H1 (cell line): ENCODE measurements around the gene DND1. TPM values are rescaled to one million over a fixed set of nuclear protein-coding genes. Genes with fewer than 3 reads are reported as not detected.

Experiments used
- NANOG ChIP-seq: IDR thresholded peaks from 2 replicates; pipeline ENCODE4 v1.6.1; 2011; ENCODE audit warnings: low read length, low read depth, mild to moderate bottlenecking, inconsistent platforms; ENCODE audit not compliant: insufficient read depth, poor library complexity, severe bottlenecking
- polyA plus RNA-seq, 7 experiments: library from polyadenylated mRNA; depleted of rRNA in 3 of 7; stranded (reverse) in 5 of 7; unstranded in 2 of 7; fragments of >200 nt in 5 of 7; fragments of 200-250 nt in 2 of 7; gene quantifications; 1 replicate in 5 of 7; 2 replicates in 1 of 7; 4 replicates in 1 of 7; pipeline versions ENCODE4 v1.2.1 to v1.2.3, GENCODE V29; 2011 to 2013; ENCODE audit warnings: missing spikeins in 2 of 7, mixed read lengths in 2 of 7
- total RNA-seq: library from RNA; stranded (reverse); fragmentation: NEBNext Ultra II Directional; extraction: Animal tissue kit (Norgen Biotek cat#: 25700); gene quantifications from 2 replicates; pipeline ENCODE4 v1.2.1, GENCODE V29; 2021

Gene DND1
- total and polyA plus RNA-seq, 2 of the 8 experiments (the other 6 are each of a cell fraction or from before 2014, with no cell fraction given), result 0.41 to 2.1 TPM

DNA sequence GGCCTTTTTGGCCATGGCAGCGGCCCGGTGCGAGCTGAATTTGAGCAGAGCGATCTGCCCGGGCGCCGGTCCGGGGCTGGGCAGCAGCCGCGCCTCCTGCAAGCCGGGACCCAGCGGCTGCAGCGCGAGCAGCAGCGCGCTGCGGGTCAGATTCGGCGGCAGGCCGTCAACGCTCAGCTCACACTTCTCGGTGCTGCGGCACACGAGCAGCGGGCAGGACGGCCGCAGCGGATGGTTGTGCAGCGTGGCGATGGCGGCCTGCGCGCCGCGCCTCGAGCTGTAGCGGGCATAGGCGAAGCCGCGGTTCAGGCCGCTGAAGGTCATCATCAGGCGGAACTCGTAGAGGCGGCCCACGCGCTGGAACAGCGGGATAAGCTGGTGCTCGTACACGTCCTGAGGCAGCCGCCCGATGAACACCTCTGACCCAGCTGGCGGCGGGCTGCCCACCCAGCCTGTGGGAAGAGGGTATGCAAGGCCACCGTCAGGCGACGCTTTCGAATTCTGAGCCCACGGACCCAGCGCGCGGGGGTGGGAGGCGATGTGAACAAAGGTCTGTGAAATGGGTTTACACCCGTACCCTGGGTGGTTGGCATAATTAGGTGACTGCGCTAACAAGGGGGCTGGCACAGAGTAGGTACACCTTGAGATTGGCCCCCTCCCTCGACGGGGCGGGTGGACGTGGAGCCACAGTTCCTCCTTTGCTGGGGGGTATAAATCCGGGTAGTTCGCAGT lies 755 bp downstream of the DND1 start (continued):
- no peak for TF ChIP-seq NANOG
